GM10266 (cell line): ENCODE results near the gene ZMIZ2.
"Not testable (repeated sequence)": the region's sequence is repeated elsewhere in the genome, so short reads cannot be mapped to it uniquely, and the experiment has no call there.

Experiments used
- DNase-seq: peaks from one replicate; pipeline ENCODE4 v3.0.0; 2012; ENCODE audit errors: extremely low spot score
- CTCF ChIP-seq: IDR thresholded peaks from 2 replicates; pipeline ENCODE4 v1.5.1; 2012; ENCODE audit warnings: mild to moderate bottlenecking, low read depth; ENCODE audit not compliant: control insufficient read depth, insufficient read depth; ENCODE audit errors: missing control alignments

The ZMIZ2 gene

GRCh38 chr7:44729949-44730590 lies 18.6 kb upstream of the ZMIZ2 start:
- TF ChIP-seq CTCF = no peak
- peak; percentile 6 for DNase-seq

DNA sequence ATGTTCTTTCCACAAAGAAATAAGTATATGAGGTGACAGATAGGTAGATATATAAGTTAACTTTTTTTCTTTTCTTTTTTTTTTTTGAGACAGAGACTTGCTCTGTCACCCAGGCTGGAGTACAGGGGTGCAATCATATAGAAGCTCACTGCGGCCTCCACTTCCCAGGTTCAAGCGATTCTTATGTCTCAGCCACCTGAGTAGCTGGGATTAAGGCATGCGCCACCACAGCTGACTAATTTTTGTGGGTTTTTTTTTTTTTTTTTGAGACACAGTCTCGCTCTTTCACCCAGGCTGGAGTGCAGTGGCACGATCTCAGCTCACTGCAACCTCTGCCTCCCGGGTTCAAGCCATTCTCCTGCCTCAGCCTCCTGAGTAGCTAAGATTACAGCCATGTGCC lies 15.7 kb upstream of the ZMIZ2 start:
- not testable (repeated sequence) for DNase-seq

DNA sequence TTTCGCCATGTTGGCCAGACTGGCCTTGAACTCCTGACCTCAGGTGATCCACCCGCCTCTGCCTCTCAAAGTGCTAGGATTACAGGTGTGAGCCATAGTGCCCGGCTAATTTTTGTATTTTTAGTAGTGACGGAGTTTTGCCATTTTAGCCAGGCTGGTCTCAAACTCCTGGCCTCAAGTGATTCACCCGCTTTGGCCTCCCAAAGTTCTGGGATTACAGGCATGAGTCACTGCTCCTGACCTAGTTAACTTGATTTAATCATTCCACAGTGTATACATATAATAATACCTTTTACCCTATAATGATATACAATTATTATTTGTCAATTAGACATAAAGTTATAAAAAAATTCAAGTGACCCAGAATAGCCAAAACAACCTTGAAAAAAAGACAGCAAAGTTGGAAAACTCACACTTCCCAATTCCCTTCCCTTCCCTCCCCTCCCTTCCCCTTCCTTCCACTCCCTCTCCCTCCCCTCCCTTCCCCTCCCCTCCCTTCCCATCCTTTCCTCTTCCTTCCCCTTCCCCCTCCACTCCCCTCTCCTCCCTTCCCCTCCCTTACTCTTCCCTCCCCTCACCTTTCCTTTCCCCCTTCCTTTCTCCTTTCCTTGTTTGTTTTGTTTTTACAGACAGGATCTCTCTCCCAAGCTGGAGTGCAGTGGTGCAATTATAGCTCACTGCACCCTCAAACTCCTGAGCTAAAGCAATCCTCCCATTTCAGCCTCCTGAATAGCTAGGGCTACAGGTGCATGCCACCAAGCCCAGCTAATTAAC lies 14.8 kb upstream of the ZMIZ2 start:
- no peak for TF ChIP-seq CTCF

DNA sequence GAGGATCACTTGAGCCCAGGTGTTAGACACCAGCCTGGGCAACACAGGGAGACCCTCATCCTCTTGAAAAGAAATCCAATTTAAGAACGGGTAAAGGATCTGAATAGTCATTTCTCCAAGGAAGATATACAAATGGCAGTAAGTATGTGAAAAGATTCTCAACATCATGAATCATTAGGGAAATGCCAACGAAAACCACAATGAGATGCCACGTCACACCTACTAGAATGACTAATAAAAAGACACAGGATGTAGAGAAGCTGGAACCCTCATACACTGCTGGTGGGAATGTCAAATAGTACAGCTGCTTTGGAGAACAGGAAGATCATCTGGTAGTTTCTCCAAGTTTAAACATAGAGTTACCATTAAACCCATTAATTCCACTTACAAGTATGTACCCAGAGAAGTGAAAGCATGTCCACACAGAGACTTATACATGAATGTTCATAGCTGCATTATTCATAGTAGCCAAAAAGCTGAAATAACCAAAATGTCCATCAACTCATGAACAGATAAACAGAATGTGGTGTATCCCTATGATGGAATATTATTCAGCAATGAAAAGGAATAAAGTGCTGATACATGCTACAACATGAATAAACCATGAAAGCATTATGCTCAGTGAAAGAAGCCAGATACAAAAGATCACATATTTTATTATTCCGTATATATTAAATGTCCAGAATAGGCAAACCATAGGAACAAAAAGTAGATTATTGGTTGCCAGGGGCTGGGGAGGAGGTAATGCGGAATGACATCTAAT lies 13.1 kb upstream of the ZMIZ2 start:
- TF ChIP-seq CTCF = no peak
- DNase-seq = no peak

More for the DNA sequence above, 14.8 kb upstream of the ZMIZ2 start:
- no peak for DNase-seq

DNA sequence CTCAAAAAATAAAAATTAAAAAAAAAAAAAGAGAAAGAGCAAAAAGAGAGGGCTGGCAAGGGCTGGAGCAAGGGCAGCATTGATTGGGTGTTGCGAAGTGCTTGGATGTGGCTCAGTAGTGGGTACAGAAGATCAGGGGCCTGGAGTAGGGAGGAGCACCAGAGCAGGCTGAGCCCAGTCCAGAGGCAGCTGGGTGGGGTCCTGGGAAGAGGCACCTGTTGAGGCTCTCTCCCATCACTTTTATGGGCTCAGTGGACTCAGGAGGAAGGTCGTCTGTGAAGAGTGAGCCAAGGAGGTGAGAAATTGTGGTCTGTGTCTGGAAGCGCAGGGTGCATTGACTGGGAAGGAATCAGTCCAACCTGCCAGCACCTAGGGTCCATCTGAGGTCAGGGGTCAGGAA lies 11.8 kb upstream of the ZMIZ2 start:
- no peak for TF ChIP-seq CTCF
- no peak for DNase-seq

- no peak for TF ChIP-seq CTCF
- no peak for DNase-seq
Measured at GRCh38 chr7:44738051-44738723, 10.5 kb upstream of the ZMIZ2 start.

GRCh38 chr7:44738876-44739665 lies 9.6 kb upstream of the ZMIZ2 start:
- no peak for DNase-seq
- no peak for TF ChIP-seq CTCF
